Right ventricle myocardium superior (tissue), 1 donor: ENCODE measurements around the gene CARNS1. TPM values are rescaled to one million over a fixed set of nuclear protein-coding genes. Genes with fewer than 3 reads are reported as not detected.
A peak's percentile ranks its signal among the peaks of the same experiment; 100 is the strongest.

Experiments
- ATAC-seq: fragments of 200-7000 bp; cut with Tn5 transposase; one replicate; pipeline ENCODE4 v1.9.1; 2020; ENCODE audit warnings: mild to moderate bottlenecking; ENCODE audit not compliant: poor library complexity
- DNase-seq: peaks from one replicate; pipeline ENCODE4 v3.0.0-alpha.2; 2020
- intact Hi-C: fragments of 100-400 bp; cut with DNase I; formaldehyde crosslinking; loops from one replicate; pipeline ENCODE4 v1.11.2; 2022
- total RNA-seq: library from RNA; stranded (reverse); fragmentation: NEBNext Ultra II Directional; extraction: Animal tissue kit (Norgen Biotek cat#: 25700); gene quantifications from one replicate; pipeline ENCODE4 v1.2.1, GENCODE V29; 2021
- donor health status: DM: no; HTN: yes; CAD: no; lungs with severe emphysema.

Gene CARNS1
- total RNA-seq, 1 donor from 2014 or later, result 15.0 TPM

- ATAC-seq (no peak), DNase-seq (no peak)
- intact Hi-C loops, result no loop called here
Observed at GRCh38 chr11:67405688-67406339, 9.7 kb upstream of the CARNS1 start.

DNA sequence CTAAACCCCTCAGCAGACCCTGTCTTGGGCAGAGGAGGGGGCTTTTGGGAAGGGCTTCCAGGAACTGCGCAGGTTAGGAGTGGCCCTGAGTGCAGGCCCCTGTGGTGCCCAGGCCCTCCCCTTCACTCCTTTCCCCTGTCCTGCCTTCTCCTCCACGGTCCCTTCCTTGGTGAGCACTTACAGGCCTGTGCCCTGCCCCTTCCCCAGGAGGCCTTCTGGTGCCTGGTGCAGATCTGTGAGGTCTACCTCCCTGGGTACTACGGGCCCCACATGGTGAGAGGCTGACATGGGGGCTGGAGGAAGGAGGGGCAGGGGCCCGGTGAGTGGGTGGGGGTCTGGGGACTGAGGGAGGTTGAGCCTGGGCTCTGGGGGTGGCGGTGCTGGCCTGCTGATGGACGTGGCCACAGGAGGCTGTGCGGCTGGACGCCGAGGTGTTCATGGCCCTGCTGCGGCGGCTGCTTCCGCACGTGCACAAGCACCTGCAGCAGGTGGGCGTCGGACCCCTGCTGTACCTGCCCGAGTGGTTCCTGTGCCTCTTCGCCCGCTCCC lies 9.0 kb upstream of the CARNS1 start:
- intact Hi-C loops, result no loop called here
- ATAC-seq, result no peak
- DNase-seq, result no peak

DNA sequence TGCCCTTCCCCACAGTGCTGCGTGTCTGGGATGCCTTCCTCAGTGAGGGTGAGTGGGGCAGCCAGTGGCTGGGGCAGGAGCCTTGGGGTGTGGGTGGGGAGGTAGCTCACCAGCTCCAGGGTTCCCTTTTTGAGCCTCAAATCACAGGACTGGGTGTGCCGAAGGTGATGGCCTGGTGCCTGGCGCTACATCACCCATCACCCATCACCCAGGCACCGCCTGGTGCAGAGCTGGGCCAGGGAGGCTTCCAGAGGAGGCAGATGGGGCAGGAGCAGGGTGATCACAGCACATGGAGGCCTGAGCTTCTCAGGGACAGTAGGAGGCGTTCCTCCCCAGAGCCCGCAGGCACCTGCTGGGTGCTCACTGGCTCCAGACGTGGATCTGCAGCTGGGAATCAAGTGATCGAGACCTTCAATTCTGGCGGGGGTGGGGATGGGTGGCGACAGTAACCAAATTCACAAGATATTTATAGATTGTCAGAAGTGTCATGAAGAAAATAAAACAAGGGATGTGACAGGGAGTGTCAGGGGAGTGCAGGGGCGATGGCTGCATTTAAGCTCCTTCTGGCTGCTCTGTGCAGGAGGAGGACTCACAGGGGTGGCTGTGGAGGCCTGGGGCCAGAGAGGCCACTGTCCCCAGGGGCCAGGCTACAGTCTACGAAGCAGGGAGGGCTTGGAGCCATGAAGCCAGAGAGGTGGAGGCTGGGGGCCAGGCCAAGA lies 8.3 kb upstream of the CARNS1 start:
- DNase-seq (no peak), ATAC-seq (peak; percentile 22)
- intact Hi-C loops, result no loop called here

DNA sequence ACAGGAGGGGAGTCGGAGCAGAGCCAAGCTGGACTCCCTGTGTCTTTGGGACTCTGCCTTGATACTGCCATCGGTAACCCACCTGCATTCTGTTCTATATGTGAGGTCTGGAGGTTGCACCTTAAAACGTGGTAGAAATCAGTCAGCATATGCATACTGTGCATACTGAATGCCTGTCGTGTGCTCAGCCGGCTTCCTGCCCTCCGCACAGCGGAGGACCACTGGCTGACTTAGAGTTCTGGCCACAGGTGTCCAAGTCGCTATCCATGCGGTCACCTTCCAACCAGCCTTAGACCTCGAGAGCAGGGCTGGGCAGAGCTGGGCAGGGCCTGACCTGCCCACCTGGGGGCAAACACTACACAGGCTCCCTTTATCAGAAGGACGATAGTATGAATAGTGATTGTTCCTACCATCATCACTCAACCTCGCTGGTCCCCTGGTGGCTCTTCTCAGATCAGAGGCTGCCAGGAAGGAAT lies 7.8 kb upstream of the CARNS1 start:
- ATAC-seq (no peak), DNase-seq (no peak)
- intact Hi-C loops, result no loop called here

GRCh38 chr11:67408437-67409200 lies 6.9 kb upstream of the CARNS1 start:
- intact Hi-C loops, result no loop called here
- DNase-seq, result no peak
- ATAC-seq, result no peak

- ATAC-seq (no peak), DNase-seq (no peak)
- intact Hi-C loops, result no loop called here
Observed at GRCh38 chr11:67409261-67409666, 6.2 kb upstream of the CARNS1 start.

- no peak for ATAC-seq
- intact Hi-C loops, result no loop called here
- DNase-seq, result no peak
Observed at GRCh38 chr11:67409781-67410368, 5.6 kb upstream of the CARNS1 start.

GRCh38 chr11:67410369-67410831 lies 5.1 kb upstream of the CARNS1 start:
- DNase-seq, result no peak
- ATAC-seq, result no peak
- intact Hi-C loops, result no loop called here

GRCh38 chr11:67410984-67411784 lies 4.3 kb upstream of the CARNS1 start:
- DNase-seq, result no peak
- intact Hi-C loops, result no loop called here
- ATAC-seq, result no peak

- DNase-seq, result no peak
- intact Hi-C loops, result no loop called here
- ATAC-seq, result no peak
Observed at GRCh38 chr11:67411785-67412152, 3.7 kb upstream of the CARNS1 start.

GRCh38 chr11:67412495-67413179 lies 2.8 kb upstream of the CARNS1 start:
- DNase-seq, result no peak
- ATAC-seq, result no peak
- intact Hi-C loops, result no loop called here

GRCh38 chr11:67413266-67413849 lies 2.1 kb upstream of the CARNS1 start:
- no peak for ATAC-seq
- DNase-seq, result no peak
- intact Hi-C loops, result no loop called here

- intact Hi-C loops, result no loop called here
- DNase-seq, result peak; percentile 61
Observed at GRCh38 chr11:67416416-67417335, 1.2 kb downstream of the CARNS1 start.

DNA sequence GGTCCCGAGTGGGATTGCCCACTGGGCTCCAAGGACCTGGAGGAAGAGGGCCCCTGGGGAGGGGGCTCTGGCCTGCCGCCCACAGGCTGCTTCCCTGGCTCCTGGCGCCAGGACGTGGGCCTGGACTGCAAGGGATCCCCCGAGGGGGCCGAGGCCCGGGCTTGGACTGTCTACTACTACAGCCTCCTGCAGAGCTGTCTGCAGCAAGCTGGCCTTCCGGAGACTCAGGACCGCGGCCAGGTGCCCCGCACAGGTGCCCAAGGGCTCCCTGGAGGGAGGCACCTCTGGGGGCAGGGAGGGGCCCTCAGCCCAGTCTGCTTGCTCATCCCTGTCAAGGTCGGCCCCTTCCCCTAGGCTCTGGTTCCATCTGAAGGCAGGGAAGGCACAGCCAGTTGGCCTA lies 1.9 kb downstream of the CARNS1 start:
- intact Hi-C loops, result no loop called here
- ATAC-seq (no peak), DNase-seq (no peak)

More at GRCh38 chr11:67416416-67417335, 1.2 kb downstream of the CARNS1 start:
- ATAC-seq, result no peak

- ATAC-seq, result peak; percentile 51
- intact Hi-C loops, result no loop called here
- DNase-seq, result peak; percentile 69
Observed at GRCh38 chr11:67418476-67419281, 3.2 kb downstream of the CARNS1 start.
